ENCODE data around the gene METAP1D.
"Not testable (repeated sequence)": the region's sequence is repeated elsewhere in the genome, so short reads cannot be mapped to it uniquely, and the experiment has no call there.

Gene METAP1D

DNA sequence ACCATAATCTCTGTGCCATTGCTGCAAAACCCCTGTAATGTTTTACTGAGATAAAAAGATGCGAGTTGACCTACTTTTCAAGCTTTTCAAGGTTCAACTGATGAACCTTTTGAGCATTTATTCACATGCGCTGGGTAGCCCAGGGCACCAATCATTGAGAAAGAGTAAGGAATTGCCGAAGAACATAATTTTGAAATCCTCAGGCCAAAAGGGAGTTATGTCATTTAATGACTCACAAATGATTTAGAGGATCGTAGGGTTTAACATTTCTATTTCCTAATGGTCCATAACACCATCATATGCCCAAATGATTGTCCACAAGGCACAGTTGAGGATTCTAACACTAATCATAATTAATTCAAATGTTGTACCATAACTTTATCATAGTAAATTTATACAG lies 65.4 kb downstream of the METAP1D start:
- TF ChIP-seq, protein P1, sequence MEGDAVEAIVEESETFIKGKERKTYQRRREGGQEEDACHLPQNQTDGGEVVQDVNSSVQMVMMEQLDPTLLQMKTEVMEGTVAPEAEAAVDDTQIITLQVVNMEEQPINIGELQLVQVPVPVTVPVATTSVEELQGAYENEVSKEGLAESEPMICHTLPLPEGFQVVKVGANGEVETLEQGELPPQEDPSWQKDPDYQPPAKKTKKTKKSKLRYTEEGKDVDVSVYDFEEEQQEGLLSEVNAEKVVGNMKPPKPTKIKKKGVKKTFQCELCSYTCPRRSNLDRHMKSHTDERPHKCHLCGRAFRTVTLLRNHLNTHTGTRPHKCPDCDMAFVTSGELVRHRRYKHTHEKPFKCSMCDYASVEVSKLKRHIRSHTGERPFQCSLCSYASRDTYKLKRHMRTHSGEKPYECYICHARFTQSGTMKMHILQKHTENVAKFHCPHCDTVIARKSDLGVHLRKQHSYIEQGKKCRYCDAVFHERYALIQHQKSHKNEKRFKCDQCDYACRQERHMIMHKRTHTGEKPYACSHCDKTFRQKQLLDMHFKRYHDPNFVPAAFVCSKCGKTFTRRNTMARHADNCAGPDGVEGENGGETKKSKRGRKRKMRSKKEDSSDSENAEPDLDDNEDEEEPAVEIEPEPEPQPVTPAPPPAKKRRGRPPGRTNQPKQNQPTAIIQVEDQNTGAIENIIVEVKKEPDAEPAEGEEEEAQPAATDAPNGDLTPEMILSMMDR (conservative IDR thresholded peaks at IDR 0.05; ENCODE audit: low read depth, low read length) = no peak
- no peak for DNase-seq (ENCODE audit: low read depth)
- H3K4me3 ChIP-seq (ENCODE audit: low read length) = no peak overlapping the region

DNA sequence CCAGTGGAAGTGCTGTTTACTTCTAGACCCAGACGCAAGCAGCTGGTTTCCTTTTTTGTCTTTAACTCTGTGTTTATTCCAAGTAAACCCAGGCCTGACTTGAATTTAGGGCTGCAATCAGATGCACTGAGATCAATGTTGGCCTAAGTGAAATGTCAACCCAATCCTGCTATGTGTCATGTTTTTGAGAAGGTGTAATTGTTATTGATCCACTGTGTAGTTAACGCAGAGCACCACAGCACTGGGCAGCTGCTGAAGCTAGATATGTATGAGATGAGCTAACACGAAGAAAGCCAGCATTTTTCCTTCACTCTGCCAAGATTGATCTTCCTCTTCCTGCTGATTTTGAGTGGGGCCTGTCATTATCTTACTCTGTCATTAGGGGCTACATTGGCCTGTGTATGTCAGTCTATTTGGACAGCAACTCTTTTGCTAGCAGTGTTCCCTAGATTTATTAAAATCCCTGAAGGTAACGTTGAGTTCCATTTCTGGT lies 66.7 kb downstream of the METAP1D start:
- no peak for DNase-seq (ENCODE audit: low read depth)
- TF ChIP-seq, protein P1 (conservative IDR thresholded peaks at IDR 0.05; ENCODE audit: low read depth, low read length) = no peak

DNA sequence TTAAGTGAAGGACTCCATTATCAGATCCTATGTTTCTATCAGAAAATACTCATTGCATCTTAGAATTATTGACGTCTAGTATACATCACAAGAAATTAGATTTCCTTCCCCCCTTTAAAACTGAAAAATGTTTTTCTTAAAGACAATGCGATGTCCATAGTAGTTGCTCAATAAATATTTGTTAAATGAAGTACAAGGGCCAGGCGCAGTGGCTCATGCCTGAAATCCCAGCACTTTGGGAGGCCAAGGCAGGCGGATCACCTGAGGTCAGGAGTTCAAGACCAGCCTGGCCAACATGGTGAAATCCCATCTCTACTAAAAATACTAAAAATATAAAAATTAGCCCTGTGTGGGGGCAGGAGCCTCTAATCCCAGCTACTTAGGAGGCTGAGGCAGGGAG lies 68.2 kb downstream of the METAP1D start:
- DNase-seq (ENCODE audit: low read depth); H3K4me3 ChIP-seq (ENCODE audit: low read length): not testable (repeated sequence)

More for the DNA sequence above, 66.7 kb downstream of the METAP1D start:
- H3K4me3 ChIP-seq (ENCODE audit: low read length) = no peak overlapping the region

DNA sequence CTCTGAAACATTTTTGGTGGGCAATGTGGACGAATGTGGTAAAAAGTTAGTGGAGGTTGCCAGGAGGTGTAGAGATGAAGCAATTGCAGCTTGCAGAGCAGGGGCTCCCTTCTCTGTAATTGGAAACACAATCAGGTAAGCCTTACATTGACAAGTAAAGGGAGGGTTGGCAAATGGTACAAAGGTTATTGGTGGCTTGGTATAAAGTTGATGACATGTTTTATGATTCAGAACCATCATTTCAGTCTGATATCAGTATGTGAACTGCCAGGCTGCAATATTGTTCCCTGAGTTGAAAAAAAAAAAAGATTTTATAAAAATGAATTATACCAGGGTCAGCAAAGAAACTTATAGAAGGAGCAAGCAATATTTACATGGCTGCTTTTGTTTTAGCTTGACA lies 71.2 kb downstream of the METAP1D start:
- TF ChIP-seq, protein P1 (conservative IDR thresholded peaks at IDR 0.05; ENCODE audit: low read depth, low read length) = no peak
- H3K4me3 ChIP-seq (ENCODE audit: low read length) = no peak overlapping the region
- DNase-seq (ENCODE audit: low read depth) = no peak

DNA sequence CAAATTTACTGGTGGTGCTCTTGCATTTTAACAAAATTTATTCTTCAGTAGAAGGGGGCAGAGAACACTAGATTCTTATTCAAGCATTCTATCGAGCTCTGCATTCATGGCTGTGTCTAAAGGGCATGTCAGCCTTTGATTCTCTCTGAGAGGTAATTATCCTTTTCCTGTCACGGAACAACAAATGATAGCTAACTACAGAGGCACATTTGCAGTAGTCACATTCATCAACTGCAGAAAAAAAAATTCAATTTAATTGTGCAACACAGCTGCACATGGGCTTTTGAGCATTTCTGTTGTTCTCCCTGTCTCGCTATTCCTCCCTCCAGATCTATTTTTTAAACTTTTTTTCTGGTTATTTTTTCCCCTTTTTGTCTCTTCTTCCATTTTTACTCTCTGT lies 72.5 kb downstream of the METAP1D start:
- no peak for DNase-seq (ENCODE audit: low read depth)
- TF ChIP-seq, protein P1 (conservative IDR thresholded peaks at IDR 0.05; ENCODE audit: low read depth, low read length) = no peak
- no peak overlapping the region for H3K4me3 ChIP-seq (ENCODE audit: low read length)

DNA sequence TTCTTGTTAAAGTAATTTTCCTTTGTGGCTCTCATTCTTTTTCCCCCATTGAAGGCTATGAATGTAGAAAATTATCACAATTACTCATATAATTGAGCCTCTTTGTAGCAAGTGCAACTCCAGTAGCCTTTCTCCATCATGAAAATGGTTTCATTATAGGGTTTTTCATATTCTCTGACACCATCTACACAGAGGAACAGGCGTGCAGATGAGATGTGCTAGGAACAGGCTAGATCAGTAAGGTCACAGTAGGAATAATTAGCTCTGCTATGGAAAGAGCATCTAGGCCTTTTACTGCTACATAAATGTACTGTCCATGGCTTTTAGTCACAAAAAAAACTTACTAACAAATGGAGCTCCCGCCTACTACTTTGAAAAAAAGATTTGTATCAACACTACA lies 73.0 kb downstream of the METAP1D start:
- DNase-seq (ENCODE audit: low read depth) = no peak
- no peak overlapping the region for H3K4me3 ChIP-seq (ENCODE audit: low read length)
- TF ChIP-seq, protein P1 (conservative IDR thresholded peaks at IDR 0.05; ENCODE audit: low read depth, low read length) = no peak

DNA sequence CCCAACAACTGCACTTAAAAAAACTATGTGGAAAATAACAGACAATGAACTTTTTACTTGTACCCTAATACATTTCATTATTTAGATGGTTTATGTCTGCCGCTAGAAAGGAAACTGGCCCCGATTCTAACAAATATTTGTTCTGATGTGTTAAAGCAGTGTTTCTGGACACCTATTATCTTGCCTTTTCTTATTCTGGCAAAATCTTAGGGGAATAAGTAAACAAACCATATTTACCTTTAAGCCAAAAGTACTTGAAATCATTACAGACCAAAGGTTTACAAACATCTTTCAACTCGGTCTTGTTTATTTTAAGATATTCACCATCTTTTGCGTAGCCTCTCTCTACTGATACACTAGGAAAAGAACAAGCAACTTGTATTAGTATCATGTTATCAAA lies 73.8 kb downstream of the METAP1D start:
- no peak overlapping the region for H3K4me3 ChIP-seq (ENCODE audit: low read length)
- TF ChIP-seq, protein P1 (conservative IDR thresholded peaks at IDR 0.05; ENCODE audit: low read depth, low read length) = no peak
- no peak for DNase-seq (ENCODE audit: low read depth)

DNA sequence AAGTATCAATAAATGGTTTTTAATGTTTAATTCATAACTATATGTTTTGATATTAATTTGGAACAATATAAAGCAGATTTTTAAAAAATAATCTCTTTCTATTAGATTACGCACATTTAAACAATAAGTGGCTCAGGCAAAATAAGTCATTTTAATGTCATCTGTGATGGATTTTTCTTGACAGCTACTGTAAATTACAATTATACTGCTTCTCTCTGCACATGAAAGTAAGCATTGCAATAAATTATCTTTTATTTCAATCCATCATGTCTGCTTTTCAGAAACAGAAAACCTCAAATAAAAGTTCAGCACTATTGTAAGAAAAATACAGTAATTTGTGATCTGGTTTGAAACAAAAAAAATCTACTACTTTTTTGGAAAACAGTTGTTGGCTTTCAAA lies 74.5 kb downstream of the METAP1D start:
- no peak overlapping the region for H3K4me3 ChIP-seq (ENCODE audit: low read length)
- TF ChIP-seq, protein P1 (conservative IDR thresholded peaks at IDR 0.05; ENCODE audit: low read depth, low read length) = no peak
- DNase-seq (ENCODE audit: low read depth) = no peak
